ENCODE results near the gene CYP27B1. TPM values are rescaled to one million over a fixed set of nuclear protein-coding genes. Genes with fewer than 3 reads are reported as not detected.
A peak's percentile ranks its signal among the peaks of the same experiment; 100 is the strongest.
"Not testable (repeated sequence)": the region's sequence is repeated elsewhere in the genome, so short reads cannot be mapped to it uniquely, and the experiment has no call there.

CYP27B1 gene
- total RNA-seq, 2 donors from 2014 or later, result 0.28 to 0.33 TPM

GRCh38 chr12:57715786-57716185, 51.1 kb downstream of the CYP27B1 start:
- DNase-seq (ENCODE audit: low spot score), result peak; percentile 36
- H3K4me3 ChIP-seq, result no peak overlapping the region
- no peaks in the 10 kb centered on the region for H3K9me3 ChIP-seq
- no peaks in the 10 kb centered on the region for H3K4me1 ChIP-seq
- no peak overlapping the region for H3K27ac ChIP-seq
- TF ChIP-seq CTCF (IDR thresholded peaks at IDR 0.05), result no peak
- H3K36me3 ChIP-seq, result peaks cover 54% of the 10 kb centered on the region
- no peaks in the 10 kb centered on the region for H3K27me3 ChIP-seq

GRCh38 chr12:57715036-57715748, 51.7 kb downstream of the CYP27B1 start:
- not testable (repeated sequence) for DNase-seq (ENCODE audit: low spot score)

GRCh38 chr12:57713209-57713608, 53.7 kb downstream of the CYP27B1 start:
- no peak overlapping the region for H3K4me3 ChIP-seq
- no peak for TF ChIP-seq CTCF (IDR thresholded peaks at IDR 0.05)
- no peaks in the 10 kb centered on the region for H3K9me3 ChIP-seq
- no peaks in the 10 kb centered on the region for H3K4me1 ChIP-seq
- H3K27me3 ChIP-seq, result no peaks in the 10 kb centered on the region
- H3K36me3 ChIP-seq, result peaks cover 29% of the 10 kb centered on the region
- no peak for DNase-seq (ENCODE audit: low spot score)
- H3K27ac ChIP-seq, result no peak overlapping the region

More at GRCh38 chr12:57715036-57715748, 51.7 kb downstream of the CYP27B1 start:
- H3K27ac ChIP-seq, H3K4me3 ChIP-seq, H3K9me3 ChIP-seq, H3K4me1 ChIP-seq, H3K27me3 ChIP-seq: not testable (repeated sequence)
- H3K36me3 ChIP-seq, result peaks cover 48% of the 10 kb centered on the region

GRCh38 chr12:57712701-57713100, 54.2 kb downstream of the CYP27B1 start:
- H3K36me3 ChIP-seq, result peaks cover 29% of the 10 kb centered on the region
- TF ChIP-seq CTCF (IDR thresholded peaks at IDR 0.05), result no peak
- DNase-seq (ENCODE audit: low spot score), result no peak

More at GRCh38 chr12:57712701-57713100, 54.2 kb downstream of the CYP27B1 start:
- no peaks in the 10 kb centered on the region for H3K4me1 ChIP-seq
- no peak overlapping the region for H3K27ac ChIP-seq
- no peaks in the 10 kb centered on the region for H3K27me3 ChIP-seq
- no peak overlapping the region for H3K4me3 ChIP-seq
- H3K9me3 ChIP-seq, result no peaks in the 10 kb centered on the region

Small RNA genes lying within 50 kb of the gene (microRNA-seq; reads per million reads assigned to microRNA genes)
- 0 reads per million in 2 donors for gene MIR6759 (ENCODE audit: borderline number of aligned reads in 2 of 2, borderline replicate concordance in 1 of 2)

Other genes starting within 250 kb of the CYP27B1 start
- 10 to 100 TPM; 19.8 to 25.0 TPM for gene DDIT3, start 246.6 kb downstream of the CYP27B1 start, total RNA-seq
- gene MBD6, start 244.3 kb downstream of the CYP27B1 start, total RNA-seq, result 10 to 100 TPM; 12.5 to 14.4 TPM
- 100 to 1,000 TPM; 109 to 114 TPM for gene DCTN2, start 219.9 kb downstream of the CYP27B1 start, total RNA-seq
- under 1 TPM; 0.11 to 0.12 TPM for gene KIF5A, start 217.0 kb downstream of the CYP27B1 start, total RNA-seq
- gene PIP4K2C, start 175.9 kb downstream of the CYP27B1 start, total RNA-seq, result 10 to 100 TPM; 22.1 to 25.2 TPM
- 10 to 100 TPM; 22.3 to 32.5 TPM for gene DTX3, start 162.3 kb downstream of the CYP27B1 start, total RNA-seq
- gene ARHGEF25, start 155.6 kb downstream of the CYP27B1 start, total RNA-seq, result 10 to 100 TPM in 1 of 2 donors, 1 to 10 TPM in 1; 7.4 to 11.0 TPM
- 1 to 10 TPM; 3.5 to 4.4 TPM for gene B4GALNT1, start 133.9 kb downstream of the CYP27B1 start, total RNA-seq
- gene OS9, start 72.9 kb downstream of the CYP27B1 start, total RNA-seq, result 100 to 1,000 TPM; 161 to 173 TPM
- 1 to 10 TPM in 1 of 2 donors, under 1 TPM in 1; 0.75 to 4.8 TPM for gene AGAP2, start 28.3 kb downstream of the CYP27B1 start, total RNA-seq
- 10 to 100 TPM; 50.3 to 59.6 TPM for gene TSPAN31, start 22.0 kb downstream of the CYP27B1 start, total RNA-seq
- gene CDK4, start 14.8 kb downstream of the CYP27B1 start, total RNA-seq, result 10 to 100 TPM; 32.1 to 59.7 TPM
- gene MARCHF9, start 12.0 kb downstream of the CYP27B1 start, total RNA-seq, result 10 to 100 TPM in 1 of 2 donors, 1 to 10 TPM in 1; 8.4 to 11.6 TPM
- 1 to 10 TPM; 1.5 to 8.5 TPM for gene METTL1, start 5.0 kb upstream of the CYP27B1 start, total RNA-seq
- gene EEF1AKMT3, start 5.5 kb upstream of the CYP27B1 start, total RNA-seq, result 1 to 10 TPM; 1.9 to 3.6 TPM
- 10 to 100 TPM; 20.0 to 23.2 TPM for gene TSFM, start 15.7 kb upstream of the CYP27B1 start, total RNA-seq
- 1 to 10 TPM; 1.3 to 2.6 TPM for gene AVIL, start 51.7 kb upstream of the CYP27B1 start, total RNA-seq
- 100 to 1,000 TPM in 1 of 2 donors, 10 to 100 TPM in 1; 67.6 to 105 TPM for gene CTDSP2, start 79.7 kb upstream of the CYP27B1 start, total RNA-seq
- 1 to 10 TPM; 2.6 to 6.0 TPM for gene ATP23, start 174.5 kb upstream of the CYP27B1 start, total RNA-seq